Astrocyte (in vitro differentiated cells and primary cell): ENCODE data around the gene MACO1. TPM values are rescaled to one million over a fixed set of nuclear protein-coding genes. Genes with fewer than 3 reads are reported as not detected.

Source experiments
- DNase-seq: peaks from one replicate; pipeline ENCODE4 v3.0.0-alpha.2; 2010; ENCODE audit warnings: low read depth
- FAIRE-seq: peaks from 2 replicates; lab custom pipeline; 2011; peaks lifted over from hg19 to GRCh38; lab: Jason Lieb, UNC
- H2AFZ ChIP-seq: 2 replicates; pipeline ENCODE4 v1.6.0; 2012; ENCODE audit warnings: low read depth, low read length, inconsistent platforms
- H3K27ac ChIP-seq: 2 replicates; pipeline ENCODE4 v1.5.1; 2011; ENCODE audit warnings: low read depth, low read length, inconsistent platforms
- H3K27me3 ChIP-seq: 2 replicates; pipeline ENCODE4 v1.6.0; 2011; ENCODE audit warnings: low read length, inconsistent platforms; ENCODE audit not compliant: insufficient read depth
- H3K36me3 ChIP-seq: 2 replicates; pipeline ENCODE4 v1.5.1; 2011; ENCODE audit warnings: low read length, inconsistent platforms; ENCODE audit not compliant: insufficient read depth
- H3K4me1 ChIP-seq: 2 replicates; pipeline ENCODE4 v1.5.1; 2011; ENCODE audit warnings: low read length, inconsistent platforms; ENCODE audit not compliant: insufficient read depth
- H3K4me2 ChIP-seq: 2 replicates; pipeline ENCODE4 v1.6.0; 2012; ENCODE audit warnings: low read length, inconsistent platforms
- H3K4me3 ChIP-seq: 2 replicates; pipeline ENCODE4 v1.5.1; 2011; ENCODE audit warnings: low read depth, mild to moderate bottlenecking, low read length, inconsistent platforms; ENCODE audit not compliant: insufficient read depth
- H3K79me2 ChIP-seq: 2 replicates; pipeline ENCODE4 v1.6.0; 2012; ENCODE audit warnings: mild to moderate bottlenecking, low read length, inconsistent platforms; ENCODE audit not compliant: insufficient read depth
- H3K9ac ChIP-seq: 2 replicates; pipeline ENCODE4 v1.6.0; 2012; ENCODE audit warnings: mild to moderate bottlenecking, low read length, inconsistent platforms
- H3K9me3 ChIP-seq: 2 replicates; pipeline ENCODE4 v1.5.1; 2012; ENCODE audit warnings: low read depth, mild to moderate bottlenecking, low read length, inconsistent platforms; ENCODE audit not compliant: insufficient read depth
- H4K20me1 ChIP-seq: 2 replicates; pipeline ENCODE4 v1.6.0; 2012; ENCODE audit warnings: low read length, inconsistent platforms; ENCODE audit not compliant: insufficient read depth
- H3K27ac Mint-ChIP-seq: one replicate; pipeline ENCODE4 v1.8.0; 2021; ENCODE audit warnings: mild to moderate bottlenecking, mixed read lengths; ENCODE audit not compliant: unreplicated experiment
- H3K27me3 Mint-ChIP-seq: one replicate; pipeline ENCODE4 v1.8.0; 2021; ENCODE audit warnings: low read depth, mixed read lengths; ENCODE audit not compliant: unreplicated experiment
- H3K36me3 Mint-ChIP-seq: one replicate; pipeline ENCODE4 v1.8.0; 2021; ENCODE audit warnings: low read depth, mixed read lengths; ENCODE audit not compliant: unreplicated experiment
- H3K4me1 Mint-ChIP-seq: one replicate; pipeline ENCODE4 v1.8.0; 2021; ENCODE audit warnings: low read depth, mixed read lengths; ENCODE audit not compliant: unreplicated experiment
- H3K4me3 Mint-ChIP-seq: one replicate; pipeline ENCODE4 v1.8.0; 2021; ENCODE audit warnings: mild to moderate bottlenecking, moderate library complexity, mixed read lengths; ENCODE audit not compliant: unreplicated experiment
- H3K9me3 Mint-ChIP-seq: one replicate; pipeline ENCODE4 v1.8.0; 2021; ENCODE audit warnings: mild to moderate bottlenecking, mixed read lengths; ENCODE audit not compliant: unreplicated experiment
- EZH2 ChIP-seq: IDR thresholded peaks from 2 replicates; pipeline ENCODE4 v1.6.1; 2012; ENCODE audit warnings: mild to moderate bottlenecking, low read length, inconsistent platforms; ENCODE audit not compliant: insufficient read depth
- total RNA-seq: library from RNA; stranded (reverse); gene quantifications from 2 replicates; pipeline ENCODE4 v1.2.1, GENCODE V29; 2021
- TF ChIP-seq, protein P1 (sequence below): IDR thresholded peaks from 2 replicates; pipeline ENCODE4 v1.5.1; 2011; ENCODE audit warnings: low read depth, mild to moderate bottlenecking, inconsistent platforms, low read length, moderate library complexity; ENCODE audit not compliant: insufficient read depth

Gene MACO1
- total RNA-seq, 1 donor from 2014 or later, result 31.8 TPM

- TF ChIP-seq, protein P1, sequence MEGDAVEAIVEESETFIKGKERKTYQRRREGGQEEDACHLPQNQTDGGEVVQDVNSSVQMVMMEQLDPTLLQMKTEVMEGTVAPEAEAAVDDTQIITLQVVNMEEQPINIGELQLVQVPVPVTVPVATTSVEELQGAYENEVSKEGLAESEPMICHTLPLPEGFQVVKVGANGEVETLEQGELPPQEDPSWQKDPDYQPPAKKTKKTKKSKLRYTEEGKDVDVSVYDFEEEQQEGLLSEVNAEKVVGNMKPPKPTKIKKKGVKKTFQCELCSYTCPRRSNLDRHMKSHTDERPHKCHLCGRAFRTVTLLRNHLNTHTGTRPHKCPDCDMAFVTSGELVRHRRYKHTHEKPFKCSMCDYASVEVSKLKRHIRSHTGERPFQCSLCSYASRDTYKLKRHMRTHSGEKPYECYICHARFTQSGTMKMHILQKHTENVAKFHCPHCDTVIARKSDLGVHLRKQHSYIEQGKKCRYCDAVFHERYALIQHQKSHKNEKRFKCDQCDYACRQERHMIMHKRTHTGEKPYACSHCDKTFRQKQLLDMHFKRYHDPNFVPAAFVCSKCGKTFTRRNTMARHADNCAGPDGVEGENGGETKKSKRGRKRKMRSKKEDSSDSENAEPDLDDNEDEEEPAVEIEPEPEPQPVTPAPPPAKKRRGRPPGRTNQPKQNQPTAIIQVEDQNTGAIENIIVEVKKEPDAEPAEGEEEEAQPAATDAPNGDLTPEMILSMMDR, result no peak
- TF ChIP-seq EZH2, result no peak
- Histone ChIP-seq H3K9me3 (no peaks in the 10 kb centered on the region), H3K4me1 (no peaks in the 10 kb centered on the region)
These were observed 31.2 kb downstream of the MACO1 start for GRCh38 chr1:25461849-25462248.

DNA sequence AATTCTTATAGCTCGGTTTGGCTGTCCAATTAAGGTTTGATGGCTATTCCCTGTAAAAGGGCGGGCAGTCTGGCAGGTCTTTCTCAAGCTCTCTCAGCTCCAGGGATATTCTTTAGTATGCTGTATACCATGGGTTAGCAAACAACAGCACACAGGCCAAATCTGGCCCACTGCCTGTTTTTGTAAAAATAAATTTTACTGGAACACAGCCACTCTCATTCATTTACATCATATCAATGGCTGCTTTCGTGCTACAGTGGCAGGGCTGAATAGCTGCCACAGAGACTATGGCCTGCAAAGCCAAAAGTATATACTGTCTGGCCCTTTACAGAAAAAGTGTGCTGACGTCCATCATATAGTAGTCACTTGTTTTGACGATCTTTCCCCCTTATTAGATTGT lies 32.0 kb downstream of the MACO1 start:
- peaks cover 35% of the 10 kb centered on the region for H3K79me2 ChIP-seq
- H3K36me3 ChIP-seq, result peaks cover 12% of the 10 kb centered on the region
- H3K27ac ChIP-seq, result no peak overlapping the region
- H3K27me3 Mint-ChIP-seq, result no peaks in the 10 kb centered on the region
- no peak for FAIRE-seq
- no peak for DNase-seq
- TF ChIP-seq EZH2, result no peak
- TF ChIP-seq, protein P1, result no peak
- H3K4me1 ChIP-seq, result no peaks in the 10 kb centered on the region
- no peak overlapping the region for H3K9ac ChIP-seq
- peaks cover 9% of the 10 kb centered on the region for H3K36me3 Mint-ChIP-seq
- H3K27me3 ChIP-seq, result no peaks in the 10 kb centered on the region
- H3K4me1 Mint-ChIP-seq, result peaks cover 8% of the 10 kb centered on the region
- H4K20me1 ChIP-seq, result peaks cover 46% of the 10 kb centered on the region
- no peak overlapping the region for H3K4me2 ChIP-seq
- H2AFZ ChIP-seq, result no peak overlapping the region
- no peak overlapping the region for H3K4me3 ChIP-seq
- no peaks in the 10 kb centered on the region for H3K9me3 ChIP-seq
- H3K9me3 Mint-ChIP-seq, result no peaks in the 10 kb centered on the region
- H3K4me3 Mint-ChIP-seq, result no peak overlapping the region
- no peak overlapping the region for H3K27ac Mint-ChIP-seq

More at GRCh38 chr1:25461849-25462248, 31.2 kb downstream of the MACO1 start:
- Histone ChIP-seq H3K79me2 (peaks cover 35% of the 10 kb centered on the region), H3K36me3 (peaks cover 16% of the 10 kb centered on the region), H3K27ac (no peak overlapping the region), H3K4me3 (no peak overlapping the region), H3K9ac (no peak overlapping the region), H4K20me1 (peaks cover 43% of the 10 kb centered on the region), H3K4me2 (no peak overlapping the region), H3K27me3 (no peaks in the 10 kb centered on the region), H2AFZ (no peak overlapping the region)
- Mint-ChIP-seq H3K4me3 (no peak overlapping the region), H3K36me3 (peaks cover 9% of the 10 kb centered on the region), H3K27ac (no peak overlapping the region), H3K9me3 (no peaks in the 10 kb centered on the region), H3K27me3 (no peaks in the 10 kb centered on the region), H3K4me1 (peaks cover 8% of the 10 kb centered on the region)
- no peak for FAIRE-seq
- no peak for DNase-seq

GRCh38 chr1:25467193-25467592 lies 36.5 kb downstream of the MACO1 start:
- Histone ChIP-seq H3K4me3 (no peak overlapping the region), H4K20me1 (peaks cover 51% of the 10 kb centered on the region), H3K36me3 (no peaks in the 10 kb centered on the region), H3K27ac (no peak overlapping the region), H3K9ac (no peak overlapping the region), H3K27me3 (no peaks in the 10 kb centered on the region), H3K9me3 (no peaks in the 10 kb centered on the region), H3K79me2 (peaks cover 50% of the 10 kb centered on the region), H3K4me2 (no peak overlapping the region), H3K4me1 (no peaks in the 10 kb centered on the region), H2AFZ (no peak overlapping the region)
- no peak for DNase-seq
- H3K36me3 Mint-ChIP-seq, result peaks cover 6% of the 10 kb centered on the region
- no peaks in the 10 kb centered on the region for H3K9me3 Mint-ChIP-seq
- no peak overlapping the region for H3K27ac Mint-ChIP-seq
- H3K27me3 Mint-ChIP-seq, result no peaks in the 10 kb centered on the region
- H3K4me3 Mint-ChIP-seq, result no peak overlapping the region
- TF ChIP-seq, protein P1, result no peak
- TF ChIP-seq EZH2, result no peak
- H3K4me1 Mint-ChIP-seq, result peaks cover 6% of the 10 kb centered on the region
- FAIRE-seq, result no peak
